Measurements from ENCODE around the gene VPS72. TPM values are rescaled to one million over a fixed set of nuclear protein-coding genes. Genes with fewer than 3 reads are reported as not detected.

The VPS72 gene
- total and polyA plus RNA-seq, 7 experiments from 2014 or later, result 35.1 to 85.3 (median 63.9) TPM

DNA sequence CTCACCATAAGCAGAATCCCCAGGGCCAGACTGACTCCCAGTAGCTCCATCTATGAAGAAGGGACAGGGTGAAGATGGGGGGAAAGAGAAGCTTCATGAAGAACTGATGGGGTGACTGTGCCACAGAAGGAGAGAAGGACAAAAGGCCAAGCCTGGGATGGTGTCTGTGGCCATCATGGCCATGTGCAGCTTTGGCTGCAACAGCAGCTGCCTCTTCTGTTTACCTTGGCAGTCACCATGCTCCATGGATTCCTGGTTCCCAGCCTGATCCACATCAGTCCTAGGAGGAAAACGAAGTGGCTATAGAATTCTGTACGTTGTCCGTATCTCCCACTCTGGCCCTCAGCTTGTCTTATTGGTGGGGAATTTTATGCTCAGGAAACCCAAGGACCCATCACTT lies 55.6 kb downstream of the VPS72 start:
- Histone ChIP-seq H3K4me1 (ENCODE audit: control insufficient read depth in 2 of 2, insufficient read depth in 2 of 2, low read length in 2 of 2) (peaks cover 0 to 4% of the 10 kb centered on the region in 2 donors), H3K27me3 (ENCODE audit: control insufficient read depth in 2 of 2, insufficient read depth in 2 of 2, low read length in 2 of 2) (no peaks in the 10 kb centered on the region), H3K36me3 (ENCODE audit: control insufficient read depth in 2 of 3, insufficient read depth in 3 of 3, low read length in 3 of 3) (no peaks in the 10 kb centered on the region), H3K27ac (ENCODE audit: low read depth, low read length) (no peak overlapping the region), H3K9me3 (ENCODE audit: control insufficient read depth in 2 of 3, low read length in 3 of 3) (no peaks in the 10 kb centered on the region), H3K4me3 (ENCODE audit: low read length) (no peak overlapping the region)
- Mint-ChIP-seq H3K27me3 (peaks cover 0 to 12% (median 0%) of the 10 kb centered on the region in 5 donors), H3K4me1 (peaks cover 8 to 15% (median 11%) of the 10 kb centered on the region in 7 donors), H3K27ac (peak overlapping the region in 2 of 9 donors; percentile 60 to 65), H3K36me3 (peaks cover 0 to 8% (median 5%) of the 10 kb centered on the region in 5 donors), H3K4me3 (peak overlapping the region in 3 of 10 donors; percentile 4 to 28 (median 17)), H3K9me3 (peaks cover 0 to 3% (median 0%) of the 10 kb centered on the region in 11 donors)
- POLR2A ChIA-PET, result interaction anchor here (0.6 to 1.0 kb wide), 3 partner anchors 8 to 451 kb away, joined by 3 to 6 read pairs (median 3); partner anchors contain the start of gene SEMA6C
- no peak for ATAC-seq
- intact Hi-C loops (cut with micrococcal nuclease), result no loop called here
- DNase-seq, result no peak
- CTCF ChIA-PET, result interaction anchor here (0.5 to 1.2 kb wide), 3 partner anchors 83 to 163 kb away, joined by 3 to 4 read pairs (median 3); no protein-coding TSS in a partner anchor

DNA sequence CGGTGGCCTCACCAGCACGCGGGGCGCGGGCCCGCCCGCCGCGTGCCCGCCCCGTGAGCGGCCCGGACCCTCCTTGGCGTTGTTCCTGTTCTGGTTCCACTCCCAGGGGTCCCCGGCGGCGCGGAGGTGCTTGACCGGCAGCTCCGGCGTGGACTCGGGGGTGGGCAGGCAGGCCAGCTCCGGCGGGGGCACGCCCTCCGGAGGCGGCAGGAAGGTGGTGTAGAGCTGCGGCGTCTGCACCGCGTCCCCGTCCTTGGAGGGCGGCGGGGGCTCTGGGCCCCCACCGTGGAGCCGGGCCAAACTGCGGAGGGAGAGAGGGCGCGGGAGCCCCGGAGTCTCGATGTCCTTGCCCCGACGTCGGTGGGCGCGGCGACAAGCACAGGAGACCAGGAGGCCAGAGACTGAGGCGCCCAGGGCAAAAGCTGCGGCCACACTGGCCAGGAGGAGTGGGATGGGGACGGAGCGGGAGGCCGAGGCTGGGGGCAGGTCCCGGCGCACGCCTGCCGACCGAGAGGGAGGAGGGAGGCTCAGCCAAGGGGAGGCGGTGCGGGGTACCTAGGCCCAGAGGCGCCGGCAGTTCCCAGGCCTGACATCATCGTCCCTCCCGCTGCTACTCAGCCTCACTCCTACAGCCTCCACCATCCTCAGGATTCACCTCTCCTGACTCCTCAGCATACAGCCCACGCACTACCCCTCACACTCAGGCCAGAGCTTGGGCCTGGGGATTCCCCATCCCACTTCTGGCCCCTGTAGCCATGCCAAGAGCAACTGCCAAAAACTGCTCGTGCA lies 56.8 kb downstream of the VPS72 start:
- Histone ChIP-seq H3K4me1 (ENCODE audit: control insufficient read depth in 2 of 2, insufficient read depth in 2 of 2, low read length in 2 of 2) (peaks cover 0 to 4% of the 10 kb centered on the region in 2 donors), H3K27me3 (ENCODE audit: control insufficient read depth in 2 of 2, insufficient read depth in 2 of 2, low read length in 2 of 2) (no peaks in the 10 kb centered on the region), H3K36me3 (ENCODE audit: control insufficient read depth in 2 of 3, insufficient read depth in 3 of 3, low read length in 3 of 3) (no peaks in the 10 kb centered on the region), H3K4me3 (ENCODE audit: low read length) (no peak overlapping the region), H3K9me3 (ENCODE audit: control insufficient read depth in 2 of 3, low read length in 3 of 3) (no peaks in the 10 kb centered on the region), H3K27ac (ENCODE audit: low read depth, low read length) (no peak overlapping the region)
- no peak overlapping the region for H3K27ac Mint-ChIP-seq
- peaks cover 0 to 12% (median 0%) of the 10 kb centered on the region in 5 donors for H3K27me3 Mint-ChIP-seq
- CTCF ChIA-PET, result interaction anchor here (0.5 to 1.2 kb wide), 4 partner anchors 19 to 295 kb away, joined by 3 read pairs; no protein-coding TSS in a partner anchor
- H3K4me3 Mint-ChIP-seq, result peak overlapping the region in 4 of 10 donors; percentile 48 to 75 (median 68)
- intact Hi-C loops (cut with micrococcal nuclease), result no loop called here
- POLR2A ChIA-PET, result interaction anchor here (1.1 kb wide), 1 partner anchor 11 kb away, joined by 3 read pairs; no protein-coding TSS in a partner anchor
- H3K36me3 Mint-ChIP-seq, result peaks cover 0 to 8% (median 5%) of the 10 kb centered on the region in 5 donors
- ATAC-seq (no peak), DNase-seq (no peak)
- H3K4me1 Mint-ChIP-seq, result peaks cover 8 to 15% (median 11%) of the 10 kb centered on the region in 7 donors
- peaks cover 0 to 3% (median 0%) of the 10 kb centered on the region in 11 donors for H3K9me3 Mint-ChIP-seq

- Histone ChIP-seq H3K27me3 (ENCODE audit: control insufficient read depth in 2 of 2, insufficient read depth in 2 of 2, low read length in 2 of 2) (no peaks in the 10 kb centered on the region), H3K27ac (ENCODE audit: low read depth, low read length) (no peak overlapping the region), H3K9me3 (ENCODE audit: control insufficient read depth in 2 of 3, low read length in 3 of 3) (no peaks in the 10 kb centered on the region), H3K36me3 (ENCODE audit: control insufficient read depth in 2 of 3, insufficient read depth in 3 of 3, low read length in 3 of 3) (no peaks in the 10 kb centered on the region), H3K4me3 (ENCODE audit: low read length) (no peak overlapping the region), H3K4me1 (ENCODE audit: control insufficient read depth in 2 of 2, insufficient read depth in 2 of 2, low read length in 2 of 2) (peaks cover 0 to 4% of the 10 kb centered on the region in 2 donors)
- ATAC-seq (no peak), DNase-seq (no peak)
- Mint-ChIP-seq H3K9me3 (peaks cover 0 to 3% (median 0%) of the 10 kb centered on the region in 11 donors), H3K36me3 (peaks cover 0 to 8% (median 5%) of the 10 kb centered on the region in 5 donors), H3K4me1 (peaks cover 8 to 15% (median 11%) of the 10 kb centered on the region in 7 donors), H3K27me3 (peaks cover 0 to 12% (median 0%) of the 10 kb centered on the region in 5 donors), H3K27ac (no peak overlapping the region), H3K4me3 (peak overlapping the region in 3 of 10 donors; percentile 34 to 88 (median 81))
- intact Hi-C loops (cut with micrococcal nuclease), result no loop called here
- CTCF ChIA-PET, result interaction anchor here (0.5 to 1.0 kb wide), 3 partner anchors 20 to 33 kb away, joined by 3 read pairs; no protein-coding TSS in a partner anchor
- POLR2A ChIA-PET, result interaction anchor here (0.6 to 1.8 kb wide), 3 partner anchors 11 to 31 kb away, joined by 3 to 6 read pairs (median 3); no protein-coding TSS in a partner anchor
Measured at GRCh38 chr1:151132335-151133017, 57.5 kb downstream of the VPS72 start.

- Histone ChIP-seq H3K4me3 (ENCODE audit: low read length) (peak overlapping the region; percentile 49), H3K27ac (ENCODE audit: low read depth, low read length) (no peak overlapping the region), H3K27me3 (ENCODE audit: control insufficient read depth in 2 of 2, insufficient read depth in 2 of 2, low read length in 2 of 2) (no peaks in the 10 kb centered on the region), H3K9me3 (ENCODE audit: control insufficient read depth in 2 of 3, low read length in 3 of 3) (no peaks in the 10 kb centered on the region), H3K36me3 (ENCODE audit: control insufficient read depth in 2 of 3, insufficient read depth in 3 of 3, low read length in 3 of 3) (no peaks in the 10 kb centered on the region), H3K4me1 (ENCODE audit: control insufficient read depth in 2 of 2, insufficient read depth in 2 of 2, low read length in 2 of 2) (peaks cover 0 to 4% of the 10 kb centered on the region in 2 donors)
- peak overlapping the region; percentile 13 to 94 (median 83) for H3K27ac Mint-ChIP-seq
- POLR2A ChIA-PET, result interaction anchor here (0.6 to 3.1 kb wide), 20 partner anchors 9 to 158 kb away, joined by 3 to 19 read pairs (median 4); partner anchors contain the start of genes C1orf56, LYSMD1, SCNM1 and TNFAIP8L2
- H3K27me3 Mint-ChIP-seq, result peaks cover 0 to 12% (median 0%) of the 10 kb centered on the region in 5 donors
- intact Hi-C loops (cut with micrococcal nuclease), result loop anchor here in 1 of 2 donors (1.0 kb wide), 3 partner anchors 14 to 62 kb away; partner anchors contain the start of genes GABPB2, SEMA6C and TNFAIP8L2
- H3K9me3 Mint-ChIP-seq, result peaks cover 0 to 3% (median 0%) of the 10 kb centered on the region in 11 donors
- H3K4me3 Mint-ChIP-seq, result peak overlapping the region; percentile 70 to 88 (median 83)
- ATAC-seq (no peak), DNase-seq (no peak)
- CTCF ChIA-PET, result interaction anchor here (0.5 to 2.5 kb wide), 8 partner anchors 13 to 166 kb away, joined by 3 to 16 read pairs (median 4); partner anchors contain the start of gene TNFAIP8L2
- H3K36me3 Mint-ChIP-seq, result peaks cover 0 to 6% (median 5%) of the 10 kb centered on the region in 5 donors
- peaks cover 8 to 15% (median 11%) of the 10 kb centered on the region in 7 donors for H3K4me1 Mint-ChIP-seq
Measured at GRCh38 chr1:151131701-151132334, 58.2 kb downstream of the VPS72 start.

GRCh38 chr1:151130987-151131586 lies 58.9 kb downstream of the VPS72 start:
- Mint-ChIP-seq H3K4me1 (peaks cover 4 to 15% (median 11%) of the 10 kb centered on the region in 7 donors), H3K36me3 (peaks cover 0 to 4% (median 0%) of the 10 kb centered on the region in 5 donors), H3K27ac (peak overlapping the region; percentile 13 to 94 (median 84)), H3K27me3 (peaks cover 0 to 12% (median 0%) of the 10 kb centered on the region in 5 donors), H3K4me3 (peak overlapping the region; percentile 70 to 88 (median 83)), H3K9me3 (no peaks in the 10 kb centered on the region)
- ATAC-seq (peak; percentile 99), DNase-seq (peak; percentile 37 to 92 (median 86))
- H3K27me3 ChIP-seq (ENCODE audit: control insufficient read depth in 2 of 2, insufficient read depth in 2 of 2, low read length in 2 of 2), result no peaks in the 10 kb centered on the region
- peak overlapping the region; percentile 49 for H3K4me3 ChIP-seq (ENCODE audit: low read length)
- ChIA-PET CTCF (interaction anchor here (0.6 to 2.5 kb wide), 7 partner anchors 14 to 166 kb away, joined by 3 to 16 read pairs (median 4); partner anchors contain the start of gene TNFAIP8L2), POLR2A (interaction anchor here (0.6 to 3.1 kb wide), 22 partner anchors 10 to 496 kb away, joined by 3 to 19 read pairs (median 4); partner anchors contain the start of genes C1orf56, LYSMD1, SCNM1 and TNFAIP8L2)
- no peaks in the 10 kb centered on the region for H3K36me3 ChIP-seq (ENCODE audit: control insufficient read depth in 2 of 3, insufficient read depth in 3 of 3, low read length in 3 of 3)
- peaks cover 0 to 4% of the 10 kb centered on the region in 2 donors for H3K4me1 ChIP-seq (ENCODE audit: control insufficient read depth in 2 of 2, insufficient read depth in 2 of 2, low read length in 2 of 2)
- H3K27ac ChIP-seq (ENCODE audit: low read depth, low read length), result peak overlapping the region; percentile 58
- no peaks in the 10 kb centered on the region for H3K9me3 ChIP-seq (ENCODE audit: control insufficient read depth in 2 of 3, low read length in 3 of 3)
- intact Hi-C loops (cut with micrococcal nuclease), result loop anchor here in 1 of 2 donors (1.0 kb wide), 3 partner anchors 15 to 61 kb away; partner anchors contain the start of genes GABPB2, SEMA6C and TNFAIP8L2
